Lower leg skin (tissue), 3 donors: Measurements from ENCODE around the gene RGSL1.

Source experiments
- CTCF ChIP-seq, 3 donors: fragments of 450-650 bp; IDR thresholded peaks; one replicate each; pipeline ENCODE4 v1.5.1; 2016; ENCODE audit warnings: antibody characterized with exemption in 3 of 3, mild to moderate bottlenecking in 3 of 3, moderate library complexity in 2 of 3
- POLR2A ChIP-seq, 2 donors: fragments of 450-650 bp; IDR thresholded peaks; one replicate each; pipeline ENCODE4 v1.6.1; 2016 to 2017; ENCODE audit warnings: antibody characterized with exemption in 2 of 2, mild to moderate bottlenecking in 1 of 2, moderate library complexity in 1 of 2

- TF ChIP-seq POLR2A (IDR thresholded peaks at IDR 0.05) (no peak), CTCF (IDR thresholded peaks at IDR 0.05) (no peak)
Measured at GRCh38 chr1:182589931-182590330, 140.0 kb downstream of the RGSL1 start.
